Subcutaneous abdominal adipose tissue (tissue), 5 donors: Measurements from ENCODE around the gene DAAM1.

Source experiments
- H3K27ac ChIP-seq: one replicate; pipeline ENCODE4 v1.7.0; 2013; ENCODE audit warnings: low read depth, mild to moderate bottlenecking, inconsistent platforms, low read length, moderate library complexity
- H3K27me3 ChIP-seq, 5 donors: one replicate each; pipeline ENCODE4 v1.7.0; 2013; ENCODE audit warnings: low read length in 5 of 5, inconsistent platforms in 1 of 5; ENCODE audit not compliant: control insufficient read depth in 5 of 5, insufficient read depth in 4 of 5
- H3K36me3 ChIP-seq, 5 donors: one replicate each; pipeline ENCODE4 v1.7.0; 2013; ENCODE audit warnings: low read length in 5 of 5; ENCODE audit not compliant: control insufficient read depth in 5 of 5, insufficient read depth in 5 of 5
- H3K4me1 ChIP-seq, 5 donors: one replicate each; pipeline ENCODE4 v1.7.0; 2013; ENCODE audit warnings: low read length in 5 of 5, mild to moderate bottlenecking in 3 of 5, moderate library complexity in 1 of 5; ENCODE audit not compliant: control insufficient read depth in 5 of 5, insufficient read depth in 5 of 5
- H3K4me3 ChIP-seq, 5 donors: one replicate each; pipeline ENCODE4 v1.7.0; 2013; ENCODE audit warnings: low read length in 5 of 5, low read depth in 1 of 5
- H3K9ac ChIP-seq, 5 donors: one replicate each; pipeline ENCODE4 v1.7.0; 2013; ENCODE audit warnings: low read length in 5 of 5, mild to moderate bottlenecking in 4 of 5, moderate library complexity in 3 of 5
- H3K9me3 ChIP-seq, 5 donors: one replicate each; pipeline ENCODE4 v1.7.0; 2013; ENCODE audit warnings: low read length in 5 of 5; ENCODE audit not compliant: control insufficient read depth in 5 of 5
- donor health status: healthy.
- donor health status: healthy.
- donor health status: healthy.
- donor health status: healthy.
- donor health status: healthy.

The DAAM1 gene

DNA sequence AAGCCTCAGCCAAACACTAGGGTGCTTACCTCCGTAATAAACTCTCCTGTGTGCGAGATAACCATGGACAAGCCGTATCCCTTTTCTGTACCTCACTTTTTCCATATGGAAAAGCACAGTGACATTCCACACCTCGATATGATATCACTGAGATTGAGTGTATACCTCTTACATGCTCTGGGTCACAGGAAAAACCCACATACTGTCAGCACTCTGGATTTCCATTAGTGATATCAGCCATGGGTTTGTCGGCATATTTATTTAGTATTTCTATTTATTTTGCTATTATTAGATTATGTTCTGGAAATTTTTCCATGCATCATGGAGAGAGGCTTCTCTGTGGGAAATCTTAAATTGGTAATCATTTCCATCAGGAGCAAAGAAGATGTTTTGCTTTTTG is 28.0 kb upstream of the DAAM1 start:
- no peak overlapping the region for H3K9ac ChIP-seq
- peaks cover 0 to 9% (median 7%) of the 10 kb centered on the region in 5 donors for H3K4me1 ChIP-seq
- H3K9me3 ChIP-seq: no peaks in the 10 kb centered on the region
- H3K36me3 ChIP-seq: no peaks in the 10 kb centered on the region
- H3K27me3 ChIP-seq: no peaks in the 10 kb centered on the region
- no peak overlapping the region for H3K27ac ChIP-seq
- no peak overlapping the region for H3K4me3 ChIP-seq

DNA sequence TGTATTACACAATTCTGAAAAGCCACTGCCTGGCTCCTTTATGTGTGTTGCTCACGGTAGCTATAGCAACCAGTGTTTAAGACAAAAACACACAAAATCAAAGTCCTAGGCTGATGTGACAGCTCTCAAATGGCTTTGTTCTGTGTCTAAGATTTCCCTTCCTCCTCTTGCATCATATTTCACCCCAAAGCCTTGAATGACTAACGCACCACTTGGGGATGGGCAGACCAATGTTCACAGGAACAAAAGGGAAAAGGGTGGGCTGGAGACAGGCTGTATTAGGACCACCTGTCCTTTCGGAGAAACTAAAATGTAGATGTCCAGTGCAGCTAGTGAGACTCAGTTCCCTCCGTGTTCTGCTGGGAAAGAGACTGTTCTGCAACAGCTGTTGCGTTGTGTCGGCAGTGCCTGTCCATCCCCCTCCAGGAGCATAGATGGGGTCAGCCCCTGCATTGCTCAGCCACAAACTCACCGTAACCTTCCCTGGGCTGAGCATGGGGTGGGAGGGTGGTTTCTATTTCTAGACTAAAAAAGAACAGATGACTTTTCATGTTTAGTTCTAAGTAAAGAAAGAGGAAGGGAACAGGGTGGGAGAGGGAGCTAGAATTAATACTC is 26.8 kb upstream of the DAAM1 start:
- H3K4me3 ChIP-seq: peak overlapping the region in 1 of 5 donors; percentile 62
- no peaks in the 10 kb centered on the region for H3K9me3 ChIP-seq
- peak overlapping the region in 1 of 5 donors; percentile 32 for H3K9ac ChIP-seq
- peaks cover 0 to 9% (median 7%) of the 10 kb centered on the region in 5 donors for H3K4me1 ChIP-seq
- H3K27me3 ChIP-seq: no peaks in the 10 kb centered on the region
- no peak overlapping the region for H3K27ac ChIP-seq
- no peaks in the 10 kb centered on the region for H3K36me3 ChIP-seq

DNA sequence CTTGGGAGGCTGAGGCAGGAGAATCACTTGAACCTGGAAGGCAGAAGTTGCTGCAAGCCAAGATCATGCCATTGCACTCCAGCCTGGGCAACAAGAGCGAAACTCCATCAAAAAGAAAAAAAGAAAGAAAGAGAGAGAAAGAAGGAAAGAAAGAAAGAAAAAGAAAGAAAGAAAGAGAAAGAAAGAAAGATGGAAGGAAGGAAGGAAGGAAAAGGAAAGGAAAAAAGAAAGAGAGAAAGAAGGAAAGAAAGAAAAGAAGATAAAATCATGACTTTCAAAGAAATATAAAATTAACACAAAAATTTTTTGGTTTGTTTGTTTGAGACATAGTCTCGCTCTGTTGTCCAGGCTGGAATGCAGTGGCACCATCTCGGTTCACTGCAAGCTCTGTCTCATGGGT is 22.2 kb upstream of the DAAM1 start:
- Histone ChIP-seq H3K9ac (no peak overlapping the region), H3K4me3 (no peak overlapping the region), H3K9me3 (no peaks in the 10 kb centered on the region), H3K4me1 (peaks cover 0 to 7% (median 4%) of the 10 kb centered on the region in 5 donors), H3K27me3 (no peaks in the 10 kb centered on the region), H3K27ac (no peak overlapping the region), H3K36me3 (no peaks in the 10 kb centered on the region)

DNA sequence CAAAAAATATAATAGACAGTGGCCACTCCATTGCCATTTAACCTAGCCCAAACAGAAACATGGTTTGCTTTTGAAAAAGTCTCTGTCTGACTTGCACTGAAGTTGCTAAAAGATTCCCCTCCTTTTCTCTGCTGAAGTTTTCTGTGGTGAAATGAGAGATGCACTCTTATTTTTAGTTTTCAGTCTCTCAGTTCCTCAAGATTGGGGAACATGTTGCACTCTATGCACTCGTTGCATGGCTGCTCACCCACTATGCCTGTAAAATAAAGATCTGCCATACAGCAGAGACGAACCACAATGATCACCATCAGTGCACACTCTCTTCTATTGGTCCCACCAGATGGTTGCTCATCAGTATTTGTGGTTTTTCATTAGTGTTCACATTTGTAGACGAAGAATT is 13.1 kb upstream of the DAAM1 start:
- Histone ChIP-seq H3K4me1 (peaks cover 0 to 12% (median 0%) of the 10 kb centered on the region in 5 donors), H3K36me3 (no peaks in the 10 kb centered on the region), H3K4me3 (no peak overlapping the region), H3K27ac (no peak overlapping the region), H3K27me3 (no peaks in the 10 kb centered on the region), H3K9me3 (no peaks in the 10 kb centered on the region), H3K9ac (no peak overlapping the region)

- H3K9me3 ChIP-seq: no peaks in the 10 kb centered on the region
- peaks cover 0 to 12% (median 0%) of the 10 kb centered on the region in 5 donors for H3K4me1 ChIP-seq
- H3K9ac ChIP-seq: no peak overlapping the region
- H3K27ac ChIP-seq: peak overlapping the region; percentile 3
- H3K4me3 ChIP-seq: no peak overlapping the region
- H3K27me3 ChIP-seq: no peaks in the 10 kb centered on the region
- H3K36me3 ChIP-seq: no peaks in the 10 kb centered on the region
These were observed 11.7 kb upstream of the DAAM1 start for GRCh38 chr14:59176765-59177164.

- Histone ChIP-seq H3K36me3 (no peaks in the 10 kb centered on the region), H3K27me3 (no peaks in the 10 kb centered on the region), H3K9me3 (no peaks in the 10 kb centered on the region), H3K9ac (no peak overlapping the region), H3K4me3 (no peak overlapping the region), H3K27ac (no peak overlapping the region), H3K4me1 (peaks cover 0 to 12% (median 0%) of the 10 kb centered on the region in 5 donors)
These were observed 11.2 kb upstream of the DAAM1 start for GRCh38 chr14:59177262-59177661.

GRCh38 chr14:59181791-59182190 is 6.7 kb upstream of the DAAM1 start:
- peaks cover 0 to 8% (median 0%) of the 10 kb centered on the region in 5 donors for H3K4me1 ChIP-seq
- no peak overlapping the region for H3K9ac ChIP-seq
- no peaks in the 10 kb centered on the region for H3K9me3 ChIP-seq
- no peak overlapping the region for H3K4me3 ChIP-seq
- no peaks in the 10 kb centered on the region for H3K36me3 ChIP-seq
- H3K27me3 ChIP-seq: no peaks in the 10 kb centered on the region
- no peak overlapping the region for H3K27ac ChIP-seq

DNA sequence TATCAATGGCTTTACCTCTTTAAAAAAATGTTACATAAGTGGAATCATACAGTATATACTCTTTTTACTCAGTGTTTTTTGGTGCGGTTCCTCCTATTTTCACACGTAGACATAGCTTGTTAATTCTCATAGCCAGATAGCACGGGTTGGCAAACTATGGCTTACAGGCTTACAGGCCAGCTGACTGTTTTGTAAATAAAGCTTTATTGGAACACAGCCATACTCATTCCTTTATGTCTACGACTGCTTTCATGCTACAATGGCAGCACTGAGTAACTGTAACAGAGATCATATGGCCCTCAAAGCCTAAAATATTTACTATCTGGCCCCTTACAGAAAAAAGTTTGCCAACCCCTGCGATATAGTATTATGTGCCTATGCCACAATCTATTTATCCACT is 5.8 kb upstream of the DAAM1 start:
- no peaks in the 10 kb centered on the region for H3K27me3 ChIP-seq
- H3K9ac ChIP-seq: no peak overlapping the region
- H3K4me3 ChIP-seq: no peak overlapping the region
- H3K4me1 ChIP-seq: peaks cover 0 to 5% (median 4%) of the 10 kb centered on the region in 5 donors
- H3K9me3 ChIP-seq: no peaks in the 10 kb centered on the region
- H3K27ac ChIP-seq: no peak overlapping the region
- no peaks in the 10 kb centered on the region for H3K36me3 ChIP-seq

- Histone ChIP-seq H3K9ac (no peak overlapping the region), H3K27ac (no peak overlapping the region), H3K4me1 (peaks cover 0 to 9% (median 8%) of the 10 kb centered on the region in 5 donors)
These were observed 5.3 kb upstream of the DAAM1 start for GRCh38 chr14:59183150-59183549.

DNA sequence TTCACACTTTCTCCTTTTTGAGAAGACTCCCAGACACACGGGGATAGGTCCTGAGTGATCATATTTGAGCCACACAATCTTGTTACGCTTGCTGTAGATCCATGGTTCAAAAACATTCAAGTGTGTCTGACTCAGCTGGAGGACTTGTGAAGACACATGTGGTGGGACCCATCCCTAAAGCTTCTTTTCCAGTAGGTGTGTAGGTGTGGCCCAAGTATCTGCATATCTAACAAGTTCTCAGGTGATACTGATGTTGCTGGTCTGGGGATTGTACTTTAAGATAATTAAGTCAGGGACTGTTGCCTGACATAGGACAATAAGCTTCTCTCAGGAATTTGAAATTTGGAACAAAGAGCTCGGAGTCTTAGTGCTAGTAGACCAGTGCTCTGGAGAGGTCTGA is 4.1 kb upstream of the DAAM1 start:
- Histone ChIP-seq H3K36me3 (no peaks in the 10 kb centered on the region), H3K27me3 (no peaks in the 10 kb centered on the region), H3K4me1 (peaks cover 0 to 13% (median 10%) of the 10 kb centered on the region in 5 donors), H3K9me3 (no peaks in the 10 kb centered on the region), H3K4me3 (no peak overlapping the region), H3K9ac (no peak overlapping the region), H3K27ac (no peak overlapping the region)

More at GRCh38 chr14:59183150-59183549, 5.3 kb upstream of the DAAM1 start:
- no peaks in the 10 kb centered on the region for H3K9me3 ChIP-seq
- H3K4me3 ChIP-seq: no peak overlapping the region
- no peaks in the 10 kb centered on the region for H3K36me3 ChIP-seq
- H3K27me3 ChIP-seq: no peaks in the 10 kb centered on the region
